DOHH2 (cell line): Measurements from ENCODE around the gene PROZ.

Experiments used
- H3F3A ChIP-seq: fragments of 200-600 bp; sonication (generic), shearing (Covaris generic); 2 replicates; pipeline ENCODE4 v1.6.0; 2016; ENCODE audit warnings: antibody characterized with exemption, mild to moderate bottlenecking; ENCODE audit not compliant: control insufficient read depth, insufficient read depth
- H3K27ac ChIP-seq: fragments of 200-600 bp; sonication (generic); 2 replicates; pipeline ENCODE4 v1.5.1; 2014; ENCODE audit warnings: low read depth, mild to moderate bottlenecking, low read length, moderate library complexity
- H3K27me3 ChIP-seq: fragments of 200-600 bp; sonication (generic); 2 replicates; pipeline ENCODE4 v1.6.1; 2014; ENCODE audit warnings: mild to moderate bottlenecking, low read length, mixed read lengths; ENCODE audit not compliant: control insufficient read depth
- H3K36me3 ChIP-seq: fragments of 200-600 bp; sonication (generic); 2 replicates; pipeline ENCODE4 v1.6.1; 2014; ENCODE audit warnings: mild to moderate bottlenecking, low read length, moderate library complexity, mixed read lengths; ENCODE audit not compliant: control insufficient read depth
- H3K4me1 ChIP-seq: fragments of 200-600 bp; sonication (generic); 2 replicates; pipeline ENCODE4 v1.6.1; 2014; ENCODE audit warnings: mild to moderate bottlenecking, low read length, mixed read lengths; ENCODE audit not compliant: control insufficient read depth
- H3K4me2 ChIP-seq: fragments of 200-600 bp; sonication (generic); 2 replicates; pipeline ENCODE4 v1.6.0; 2014; ENCODE audit warnings: mild to moderate bottlenecking, low read length, moderate library complexity
- H3K4me3 ChIP-seq: fragments of 200-600 bp; sonication (generic); 2 replicates; pipeline ENCODE4 v1.5.1; 2014; ENCODE audit warnings: mild to moderate bottlenecking, low read length, mixed read lengths
- H3K79me2 ChIP-seq: fragments of 200-600 bp; sonication (generic); 2 replicates; pipeline ENCODE4 v1.6.1; 2014; ENCODE audit warnings: mild to moderate bottlenecking, low read length, mixed read lengths; ENCODE audit not compliant: control insufficient read depth
- H3K9me2 ChIP-seq: fragments of 200-600 bp; sonication (generic); replicated peaks from 2 replicates; pipeline ENCODE4 v1.6.1; 2014; ENCODE audit warnings: mild to moderate bottlenecking, low read length, mixed read lengths; ENCODE audit not compliant: control insufficient read depth
- H3K9me3 ChIP-seq: fragments of 200-600 bp; sonication (generic); 2 replicates; pipeline ENCODE4 v1.6.1; 2014; ENCODE audit warnings: antibody characterized with exemption, low read length, mixed read lengths; ENCODE audit not compliant: control insufficient read depth, insufficient read depth
- H4K20me1 ChIP-seq: fragments of 200-600 bp; sonication (generic); 2 replicates; pipeline ENCODE4 v1.6.0; 2014; ENCODE audit warnings: low read depth, mild to moderate bottlenecking, antibody characterized with exemption, low read length, moderate library complexity; ENCODE audit not compliant: control insufficient read depth, insufficient read depth
- EZH2phosphoT487 ChIP-seq: fragments of 200-600 bp; sonication (generic); IDR thresholded peaks from 2 replicates; pipeline ENCODE4 v1.6.1; 2017; ENCODE audit warnings: borderline replicate concordance, mild to moderate bottlenecking, antibody characterized with exemption, low read length, moderate library complexity, mixed read lengths
- TF ChIP-seq, protein P1 (sequence below): fragments of 200-600 bp; sonication (generic); IDR thresholded peaks from one replicate; pipeline ENCODE4 v1.5.1; 2014; ENCODE audit warnings: antibody characterized with exemption, mild to moderate bottlenecking, low read depth, low read length; ENCODE audit not compliant: poor library complexity, severe bottlenecking

Gene PROZ

DNA sequence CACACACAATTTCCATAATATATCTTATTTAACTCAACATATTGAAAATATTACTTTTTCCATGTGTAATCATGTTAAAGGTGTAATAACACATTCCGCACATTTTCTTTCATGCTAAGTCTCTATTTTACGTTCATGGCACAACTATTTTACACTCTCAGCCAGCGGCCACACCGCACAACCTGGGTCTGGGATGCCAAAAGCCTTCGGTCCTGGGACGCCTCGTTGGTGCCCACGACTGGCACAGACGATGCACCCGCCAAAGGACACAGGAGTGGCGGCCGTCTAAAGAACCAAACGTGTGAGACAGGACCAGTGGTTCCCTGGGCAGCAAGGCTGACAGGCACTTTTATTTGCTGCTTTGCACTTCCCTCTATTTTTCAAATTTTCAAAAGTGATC is 10.0 kb upstream of the PROZ start:
- no peaks in the 10 kb centered on the region for H3K79me2 ChIP-seq
- H3K27ac ChIP-seq = no peak overlapping the region
- H3K9me3 ChIP-seq = no peaks in the 10 kb centered on the region
- no peaks in the 10 kb centered on the region for H3F3A ChIP-seq
- no peaks in the 10 kb centered on the region for H4K20me1 ChIP-seq
- H3K36me3 ChIP-seq = no peaks in the 10 kb centered on the region
- H3K9me2 ChIP-seq = no peaks in the 10 kb centered on the region
- TF ChIP-seq, protein P1, sequence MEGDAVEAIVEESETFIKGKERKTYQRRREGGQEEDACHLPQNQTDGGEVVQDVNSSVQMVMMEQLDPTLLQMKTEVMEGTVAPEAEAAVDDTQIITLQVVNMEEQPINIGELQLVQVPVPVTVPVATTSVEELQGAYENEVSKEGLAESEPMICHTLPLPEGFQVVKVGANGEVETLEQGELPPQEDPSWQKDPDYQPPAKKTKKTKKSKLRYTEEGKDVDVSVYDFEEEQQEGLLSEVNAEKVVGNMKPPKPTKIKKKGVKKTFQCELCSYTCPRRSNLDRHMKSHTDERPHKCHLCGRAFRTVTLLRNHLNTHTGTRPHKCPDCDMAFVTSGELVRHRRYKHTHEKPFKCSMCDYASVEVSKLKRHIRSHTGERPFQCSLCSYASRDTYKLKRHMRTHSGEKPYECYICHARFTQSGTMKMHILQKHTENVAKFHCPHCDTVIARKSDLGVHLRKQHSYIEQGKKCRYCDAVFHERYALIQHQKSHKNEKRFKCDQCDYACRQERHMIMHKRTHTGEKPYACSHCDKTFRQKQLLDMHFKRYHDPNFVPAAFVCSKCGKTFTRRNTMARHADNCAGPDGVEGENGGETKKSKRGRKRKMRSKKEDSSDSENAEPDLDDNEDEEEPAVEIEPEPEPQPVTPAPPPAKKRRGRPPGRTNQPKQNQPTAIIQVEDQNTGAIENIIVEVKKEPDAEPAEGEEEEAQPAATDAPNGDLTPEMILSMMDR = no peak
- TF ChIP-seq EZH2phosphoT487 = no peak
- no peaks in the 10 kb centered on the region for H3K27me3 ChIP-seq
- H3K4me1 ChIP-seq = peaks cover 2% of the 10 kb centered on the region
- no peak overlapping the region for H3K4me3 ChIP-seq
- H3K4me2 ChIP-seq = no peak overlapping the region

DNA sequence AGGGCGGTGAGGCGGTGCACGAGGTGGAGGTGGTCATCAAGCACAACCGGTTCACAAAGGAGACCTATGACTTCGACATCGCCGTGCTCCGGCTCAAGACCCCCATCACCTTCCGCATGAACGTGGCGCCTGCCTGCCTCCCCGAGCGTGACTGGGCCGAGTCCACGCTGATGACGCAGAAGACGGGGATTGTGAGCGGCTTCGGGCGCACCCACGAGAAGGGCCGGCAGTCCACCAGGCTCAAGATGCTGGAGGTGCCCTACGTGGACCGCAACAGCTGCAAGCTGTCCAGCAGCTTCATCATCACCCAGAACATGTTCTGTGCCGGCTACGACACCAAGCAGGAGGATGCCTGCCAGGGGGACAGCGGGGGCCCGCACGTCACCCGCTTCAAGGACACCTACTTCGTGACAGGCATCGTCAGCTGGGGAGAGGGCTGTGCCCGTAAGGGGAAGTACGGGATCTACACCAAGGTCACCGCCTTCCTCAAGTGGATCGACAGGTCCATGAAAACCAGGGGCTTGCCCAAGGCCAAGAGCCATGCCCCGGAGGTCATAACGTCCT is 9.4 kb upstream of the PROZ start:
- H3K9me3 ChIP-seq = no peaks in the 10 kb centered on the region
- H3K4me1 ChIP-seq = peaks cover 5% of the 10 kb centered on the region
- no peaks in the 10 kb centered on the region for H3K27me3 ChIP-seq
- TF ChIP-seq, protein P1 = no peak
- no peak for TF ChIP-seq EZH2phosphoT487
- H4K20me1 ChIP-seq = no peaks in the 10 kb centered on the region
- no peak overlapping the region for H3K4me2 ChIP-seq
- no peaks in the 10 kb centered on the region for H3K9me2 ChIP-seq
- H3K27ac ChIP-seq = no peak overlapping the region
- H3F3A ChIP-seq = 0 out of 2 replicates have a peak, but pooled peaks cover 4% of the 10 kb centered on the region
- H3K4me3 ChIP-seq = no peak overlapping the region
- no peaks in the 10 kb centered on the region for H3K79me2 ChIP-seq
- H3K36me3 ChIP-seq = no peaks in the 10 kb centered on the region

DNA sequence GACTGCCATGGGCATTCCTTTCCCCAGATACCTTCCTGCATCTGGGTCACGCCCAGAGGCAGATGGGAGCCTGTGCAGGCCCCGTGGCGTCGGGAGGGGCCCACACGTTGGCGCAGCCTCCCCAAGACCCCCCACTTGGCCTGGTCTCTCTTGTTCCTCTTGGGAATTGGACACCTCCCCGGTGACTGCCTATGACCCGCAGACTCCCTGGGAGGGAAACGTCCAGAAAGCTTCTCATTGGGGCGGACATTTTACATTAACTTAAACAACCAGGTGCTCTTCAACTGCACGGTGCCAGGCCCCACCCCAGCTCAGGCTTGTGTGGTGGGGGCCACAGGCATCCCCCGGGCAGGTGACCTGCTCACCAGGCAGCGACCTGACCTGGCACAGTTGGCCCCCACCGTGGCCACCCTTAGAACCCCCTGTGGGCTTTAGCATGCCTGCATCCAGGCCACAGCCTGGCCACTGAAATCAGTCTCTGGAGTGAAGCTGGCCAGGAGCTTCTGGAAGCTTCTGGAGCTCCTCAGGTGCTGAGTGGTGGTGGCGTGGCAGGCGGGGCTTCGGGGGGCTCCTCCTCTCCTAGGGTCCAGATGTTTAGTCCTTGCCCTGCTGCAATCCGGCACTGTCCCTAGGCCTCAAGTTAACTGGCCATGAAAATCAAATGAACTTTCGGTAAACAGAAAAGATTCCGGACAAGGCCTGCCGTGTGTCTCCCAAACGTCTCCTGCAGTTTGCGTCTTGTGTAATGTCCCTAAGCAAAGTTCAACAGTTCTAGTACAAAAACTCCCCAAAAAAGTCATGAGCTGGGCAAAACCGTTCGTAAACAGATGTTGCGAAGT is 8.5 kb upstream of the PROZ start:
- Histone ChIP-seq H3K79me2 (no peaks in the 10 kb centered on the region), H3K4me1 (peaks cover 13% of the 10 kb centered on the region), H3K27ac (no peak overlapping the region), H3K9me3 (no peaks in the 10 kb centered on the region), H4K20me1 (no peaks in the 10 kb centered on the region), H3K4me3 (no peak overlapping the region), H3K9me2 (no peaks in the 10 kb centered on the region), H3K36me3 (no peaks in the 10 kb centered on the region), H3F3A (0 out of 2 replicates have a peak, but pooled peaks cover 4% of the 10 kb centered on the region), H3K4me2 (no peak overlapping the region), H3K27me3 (no peaks in the 10 kb centered on the region)
- TF ChIP-seq, protein P1 = no peak
- TF ChIP-seq EZH2phosphoT487 = no peak
